SK-N-MC (cell line): ENCODE measurements around the gene SNAI3.

Experiments used
- EZH2 ChIP-seq: fragments of 200-600 bp; sonication (generic); IDR thresholded peaks from one replicate; pipeline ENCODE4 v1.6.1; 2017; ENCODE audit warnings: antibody characterized with exemption
- POLR2AphosphoS5 ChIP-seq: IDR thresholded peaks from 2 replicates; pipeline ENCODE4 v1.6.1; 2012; ENCODE audit warnings: mild to moderate bottlenecking, low read depth, low read length, borderline replicate concordance

- TF ChIP-seq EZH2 (no peak), POLR2AphosphoS5 (no peak)
Measured at GRCh38 chr16:88721815-88722755, 35.8 kb upstream of the SNAI3 start.
